GM21825 (cell line): ENCODE results near the gene QSOX2.

Experiments used
- ATAC-seq: cut with Tn5 transposase; IDR thresholded peaks from one replicate; pipeline ENCODE4 v1.9.1; 2021; ENCODE audit warnings: mild to moderate bottlenecking, moderate library complexity; ENCODE audit not compliant: unreplicated experiment

The QSOX2 gene

DNA sequence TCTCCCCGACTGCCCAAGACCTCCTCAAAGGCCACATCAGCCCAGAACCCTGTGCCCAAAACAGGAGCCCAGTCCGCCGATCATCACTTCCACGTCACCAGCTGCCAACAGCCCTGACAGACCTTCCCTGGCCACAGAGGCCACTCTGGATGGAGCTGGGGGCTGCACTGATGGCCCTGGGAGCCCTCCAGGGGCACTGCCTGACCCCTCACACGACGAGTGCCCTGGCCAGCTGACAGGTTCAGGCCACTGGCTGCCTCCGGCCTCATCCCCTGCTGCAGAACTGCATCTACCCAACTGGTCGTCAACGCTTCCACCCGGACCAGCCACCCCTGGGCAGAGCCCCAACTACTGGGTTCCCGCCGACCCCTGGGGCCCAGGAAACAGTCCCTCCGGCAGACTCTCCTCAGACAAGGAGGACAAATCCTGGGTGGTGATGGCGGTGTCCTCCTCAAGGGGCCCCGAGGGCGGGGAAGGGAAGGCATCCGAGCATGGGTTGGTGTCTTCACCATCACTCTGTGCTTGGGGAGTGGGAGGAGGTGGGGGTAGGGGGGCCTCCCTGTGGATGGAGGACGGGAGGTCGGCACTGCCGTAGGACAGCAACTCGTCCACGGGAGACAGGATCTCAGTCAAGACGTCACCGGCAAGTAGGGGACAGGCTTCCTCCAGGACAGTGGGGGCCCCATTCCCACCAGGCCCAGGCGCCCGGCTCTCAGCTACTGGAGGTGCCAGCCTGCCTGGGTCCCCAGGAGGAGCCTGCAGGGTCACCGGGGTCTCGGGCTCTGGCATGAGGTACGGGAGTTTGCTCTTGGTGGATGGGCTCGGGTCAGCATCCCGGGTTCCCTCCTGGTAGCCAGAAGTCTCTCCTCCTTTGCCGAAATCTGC, 7.9 kb upstream of the QSOX2 start:
- ATAC-seq, result no peak

GRCh38 chr9:136252846-136253245, 7.2 kb upstream of the QSOX2 start:
- no peak for ATAC-seq

GRCh38 chr9:136252281-136252680, 6.7 kb upstream of the QSOX2 start:
- no peak for ATAC-seq

DNA sequence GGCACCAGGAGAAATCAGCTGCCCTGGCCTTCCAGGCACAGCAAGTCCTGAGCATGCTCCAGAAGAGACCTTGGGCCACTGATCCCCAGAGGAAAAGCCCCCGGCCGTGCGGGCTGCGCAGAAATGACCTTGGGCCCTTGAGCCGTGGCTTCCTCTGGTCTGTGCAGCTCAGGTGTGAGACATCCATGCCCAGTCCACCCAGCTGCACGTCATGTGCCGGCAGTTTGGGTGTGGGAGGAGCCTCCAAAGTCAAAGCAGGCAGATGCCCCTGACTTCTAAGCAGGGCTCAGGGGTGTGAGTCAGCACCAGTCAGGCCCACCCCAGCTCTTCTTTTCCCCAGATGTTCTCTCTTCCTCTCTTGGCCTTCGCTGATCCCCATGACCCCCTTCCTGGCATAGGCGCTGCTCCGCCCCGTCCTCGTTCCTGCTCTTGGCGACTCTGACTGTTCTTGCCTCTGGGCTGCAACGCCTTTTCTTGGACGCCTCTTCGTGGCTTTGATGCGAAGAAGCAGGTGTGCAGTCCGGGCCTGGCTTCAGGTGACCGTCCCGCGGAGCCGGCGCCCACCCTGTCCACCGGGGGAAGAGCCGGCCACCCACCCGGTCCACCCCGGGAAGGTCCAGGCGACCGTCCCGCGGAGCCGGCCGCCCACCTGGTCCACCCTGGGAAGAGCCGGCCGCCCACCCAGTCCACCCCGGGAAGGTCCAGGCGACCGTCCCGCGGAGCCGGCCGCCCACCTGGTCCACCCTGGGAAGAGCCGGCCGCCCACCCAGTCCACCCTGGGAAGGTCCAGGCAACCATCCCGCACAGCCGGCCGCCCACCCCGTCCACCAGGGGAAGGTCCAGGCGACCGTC, 5.9 kb upstream of the QSOX2 start:
- ATAC-seq, result no peak

DNA sequence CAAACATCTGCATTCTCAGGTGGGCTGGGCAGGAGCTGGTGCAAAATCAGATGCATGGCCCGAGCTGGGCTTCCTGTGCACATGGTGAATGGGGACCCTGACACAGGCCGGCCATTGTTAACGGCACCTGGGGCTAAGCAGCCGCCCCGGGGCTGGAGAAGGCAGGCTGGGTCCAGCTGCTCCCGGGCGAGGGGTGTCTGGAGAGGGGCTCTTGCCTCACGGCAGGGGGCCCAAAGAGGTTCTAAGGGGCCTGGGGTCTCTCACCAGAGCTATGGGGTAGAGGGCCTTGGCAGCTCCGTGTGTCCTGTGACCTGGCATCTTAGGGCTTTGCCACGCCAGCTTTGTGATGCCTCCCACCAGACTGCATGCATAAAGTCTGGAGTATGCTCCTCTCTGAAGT, 5.1 kb upstream of the QSOX2 start:
- ATAC-seq, result no peak

- ATAC-seq, result no peak
Observed at GRCh38 chr9:136249877-136250559, 4.4 kb upstream of the QSOX2 start.

- ATAC-seq, result no peak
Observed at GRCh38 chr9:136248951-136249876, 3.6 kb upstream of the QSOX2 start.

GRCh38 chr9:136247947-136248637, 2.5 kb upstream of the QSOX2 start:
- no peak for ATAC-seq

GRCh38 chr9:136247551-136247916, 1.9 kb upstream of the QSOX2 start:
- no peak for ATAC-seq

- ATAC-seq, result no peak
Observed at GRCh38 chr9:136246849-136247550, 1.4 kb upstream of the QSOX2 start.

DNA sequence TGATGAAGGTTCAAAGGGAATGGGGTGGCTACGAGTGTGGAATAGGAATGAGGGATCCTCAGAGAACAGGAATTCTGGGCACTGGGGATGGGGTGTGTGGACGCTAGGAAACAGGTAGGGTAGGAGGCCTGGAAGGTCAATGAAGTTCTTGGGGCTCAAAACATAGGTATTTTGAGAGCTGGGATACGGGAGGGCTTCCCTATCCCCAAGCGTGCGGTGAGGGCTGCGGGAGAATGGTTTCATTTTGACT, 718 bp downstream of the QSOX2 start:
- ATAC-seq, result no peak

DNA sequence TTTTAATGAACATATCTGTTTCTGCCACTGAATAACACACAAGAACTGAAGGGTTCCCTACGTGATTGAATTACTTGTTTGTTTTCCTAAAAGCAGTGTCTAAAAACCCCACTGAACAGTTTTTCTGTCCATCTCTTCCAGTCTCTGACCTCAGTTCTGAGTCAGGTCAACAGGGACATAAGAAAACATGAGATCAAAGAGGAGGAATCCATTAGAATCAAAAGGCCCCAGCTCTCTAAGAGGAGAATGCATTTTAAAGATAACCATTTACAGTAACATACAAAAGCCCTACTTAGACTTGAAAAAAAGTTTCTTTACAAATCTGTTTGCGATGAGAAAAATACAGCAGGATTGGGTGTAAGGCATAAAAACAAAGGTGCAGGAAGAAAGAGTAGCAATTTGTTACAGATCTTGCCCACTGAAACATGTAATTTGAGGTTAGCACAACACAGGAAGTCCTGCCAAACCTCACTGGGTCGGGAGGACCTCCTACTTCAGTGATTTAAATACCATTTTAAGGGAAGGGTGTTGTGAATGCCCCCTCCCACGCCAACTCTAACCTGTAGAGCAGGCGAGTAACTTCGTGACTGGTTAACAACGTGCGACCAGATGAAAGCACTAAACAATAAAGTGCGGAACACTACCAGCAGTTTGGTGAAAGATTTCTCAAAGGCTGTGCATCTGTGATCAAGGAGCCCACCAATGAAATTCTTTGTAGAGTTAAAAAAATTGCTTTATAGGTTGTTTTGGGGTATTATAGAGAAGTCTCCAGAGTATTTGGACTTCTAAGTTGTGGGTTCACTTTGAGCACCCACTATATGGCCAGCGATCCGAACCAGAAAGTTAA, 1.3 kb downstream of the QSOX2 start:
- no peak for ATAC-seq

DNA sequence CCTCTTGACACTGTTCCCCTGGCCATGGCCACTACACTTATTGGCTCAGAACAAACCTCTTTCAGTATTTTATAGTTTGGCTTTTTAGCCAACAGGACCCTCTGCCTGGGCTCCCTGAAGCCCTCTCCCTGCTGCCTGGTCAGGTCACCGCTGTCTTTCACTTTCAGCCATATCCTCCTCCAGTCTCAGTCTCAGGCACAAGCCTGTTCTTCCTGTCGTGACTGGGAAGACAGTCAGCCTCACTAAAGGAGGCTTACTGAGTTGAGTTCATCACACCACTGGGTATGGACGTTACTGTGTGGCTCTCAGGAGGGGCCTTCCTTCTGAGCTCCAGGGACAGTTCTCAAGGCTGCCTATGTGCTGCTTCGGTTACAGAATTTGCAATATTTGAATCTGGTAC, 2.0 kb downstream of the QSOX2 start:
- ATAC-seq, result no peak

- no peak for ATAC-seq
Observed at GRCh38 chr9:136242918-136243525, 2.6 kb downstream of the QSOX2 start.

GRCh38 chr9:136242248-136242647, 3.4 kb downstream of the QSOX2 start:
- no peak for ATAC-seq

DNA sequence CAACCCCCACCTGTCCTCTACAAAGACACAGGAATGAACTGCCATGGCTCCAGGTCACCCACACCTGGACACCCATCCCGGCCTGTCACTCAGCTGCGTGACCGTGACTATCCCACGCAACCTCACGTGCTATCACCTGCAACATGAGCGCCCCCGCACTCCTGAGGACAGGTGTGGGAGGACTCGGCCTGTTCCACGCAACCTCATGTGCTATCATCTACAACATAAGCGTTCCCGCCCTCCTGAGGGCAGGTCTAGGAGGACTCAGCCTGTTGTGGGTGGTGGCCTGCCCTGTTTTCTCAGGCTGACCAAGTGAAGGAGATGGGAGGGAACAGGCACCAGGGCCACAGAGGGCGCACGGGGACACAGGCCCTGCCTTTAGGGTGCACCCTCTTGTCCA, 4.1 kb downstream of the QSOX2 start:
- no peak for ATAC-seq

- no peak for ATAC-seq
Observed at GRCh38 chr9:136240941-136241340, 4.7 kb downstream of the QSOX2 start.

GRCh38 chr9:136239983-136240330, 5.7 kb downstream of the QSOX2 start:
- no peak for ATAC-seq
